SK-N-SH treated with all-trans-retinoic acid at 6 μM for 48 hours (cell line): Measurements from ENCODE around the gene USP1.

Experiments
- ARNTL ChIP-seq: fragments of 450-650 bp; formaldehyde crosslinking; IDR thresholded peaks from 2 replicates; pipeline ENCODE4 v1.5.0; 2020; ENCODE audit warnings: low read depth, mild to moderate bottlenecking, moderate library complexity, borderline replicate concordance
- TOX ChIP-seq: fragments of 250-450 bp; sonication (Bioruptor Pico); IDR thresholded peaks from 2 replicates; pipeline ENCODE4 v1.8.0; 2021; ENCODE audit warnings: mild to moderate bottlenecking, moderate library complexity, borderline replicate concordance
- ZFP30 ChIP-seq: fragments of 450-650 bp; formaldehyde crosslinking; IDR thresholded peaks from 2 replicates; pipeline ENCODE4 v1.5.0; 2022; ENCODE audit warnings: mild to moderate bottlenecking, moderate library complexity
- ZNF565 ChIP-seq: fragments of 450-650 bp; formaldehyde crosslinking; conservative IDR thresholded peaks from 2 replicates; pipeline ENCODE4 v1.5.0; 2020; ENCODE audit warnings: low read depth, mild to moderate bottlenecking, moderate library complexity
- ZNF70 ChIP-seq: fragments of 450-650 bp; formaldehyde crosslinking; IDR thresholded peaks from 2 replicates; pipeline ENCODE4 v1.5.0; 2020; ENCODE audit warnings: mild to moderate bottlenecking, moderate library complexity
- TF ChIP-seq, protein P1 (sequence below): fragments of 250-450 bp; sonication (Bioruptor Pico); IDR thresholded peaks from 2 replicates; pipeline ENCODE4 v1.5.0; 2020; ENCODE audit warnings: mild to moderate bottlenecking, moderate library complexity

GRCh38 chr1:62423580-62424242, 13.1 kb upstream of the USP1 start:
- no peak for TF ChIP-seq ARNTL (CRISPR knock-in tag)
- no peak for TF ChIP-seq ZFP30
- TF ChIP-seq, protein P1, sequence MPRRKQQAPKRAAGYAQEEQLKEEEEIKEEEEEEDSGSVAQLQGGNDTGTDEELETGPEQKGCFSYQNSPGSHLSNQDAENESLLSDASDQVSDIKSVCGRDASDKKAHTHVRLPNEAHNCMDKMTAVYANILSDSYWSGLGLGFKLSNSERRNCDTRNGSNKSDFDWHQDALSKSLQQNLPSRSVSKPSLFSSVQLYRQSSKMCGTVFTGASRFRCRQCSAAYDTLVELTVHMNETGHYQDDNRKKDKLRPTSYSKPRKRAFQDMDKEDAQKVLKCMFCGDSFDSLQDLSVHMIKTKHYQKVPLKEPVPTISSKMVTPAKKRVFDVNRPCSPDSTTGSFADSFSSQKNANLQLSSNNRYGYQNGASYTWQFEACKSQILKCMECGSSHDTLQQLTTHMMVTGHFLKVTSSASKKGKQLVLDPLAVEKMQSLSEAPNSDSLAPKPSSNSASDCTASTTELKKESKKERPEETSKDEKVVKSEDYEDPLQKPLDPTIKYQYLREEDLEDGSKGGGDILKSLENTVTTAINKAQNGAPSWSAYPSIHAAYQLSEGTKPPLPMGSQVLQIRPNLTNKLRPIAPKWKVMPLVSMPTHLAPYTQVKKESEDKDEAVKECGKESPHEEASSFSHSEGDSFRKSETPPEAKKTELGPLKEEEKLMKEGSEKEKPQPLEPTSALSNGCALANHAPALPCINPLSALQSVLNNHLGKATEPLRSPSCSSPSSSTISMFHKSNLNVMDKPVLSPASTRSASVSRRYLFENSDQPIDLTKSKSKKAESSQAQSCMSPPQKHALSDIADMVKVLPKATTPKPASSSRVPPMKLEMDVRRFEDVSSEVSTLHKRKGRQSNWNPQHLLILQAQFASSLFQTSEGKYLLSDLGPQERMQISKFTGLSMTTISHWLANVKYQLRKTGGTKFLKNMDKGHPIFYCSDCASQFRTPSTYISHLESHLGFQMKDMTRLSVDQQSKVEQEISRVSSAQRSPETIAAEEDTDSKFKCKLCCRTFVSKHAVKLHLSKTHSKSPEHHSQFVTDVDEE (CRISPR knock-in tag), result no peak
- no peak for TF ChIP-seq TOX
- no peak for TF ChIP-seq ZNF565 (CRISPR knock-in tag)
- no peak for TF ChIP-seq ZNF70 (CRISPR knock-in tag)
